ENCODE results near the gene RASSF5. TPM values are rescaled to one million over a fixed set of nuclear protein-coding genes. Genes with fewer than 3 reads are reported as not detected.

RASSF5 gene
- total and polyA plus RNA-seq, 9 of the 15 experiments (the other 6 are each of a cell fraction or from before 2014, with no cell fraction given), result 6.1 to 41.0 (median 25.2) TPM

DNA sequence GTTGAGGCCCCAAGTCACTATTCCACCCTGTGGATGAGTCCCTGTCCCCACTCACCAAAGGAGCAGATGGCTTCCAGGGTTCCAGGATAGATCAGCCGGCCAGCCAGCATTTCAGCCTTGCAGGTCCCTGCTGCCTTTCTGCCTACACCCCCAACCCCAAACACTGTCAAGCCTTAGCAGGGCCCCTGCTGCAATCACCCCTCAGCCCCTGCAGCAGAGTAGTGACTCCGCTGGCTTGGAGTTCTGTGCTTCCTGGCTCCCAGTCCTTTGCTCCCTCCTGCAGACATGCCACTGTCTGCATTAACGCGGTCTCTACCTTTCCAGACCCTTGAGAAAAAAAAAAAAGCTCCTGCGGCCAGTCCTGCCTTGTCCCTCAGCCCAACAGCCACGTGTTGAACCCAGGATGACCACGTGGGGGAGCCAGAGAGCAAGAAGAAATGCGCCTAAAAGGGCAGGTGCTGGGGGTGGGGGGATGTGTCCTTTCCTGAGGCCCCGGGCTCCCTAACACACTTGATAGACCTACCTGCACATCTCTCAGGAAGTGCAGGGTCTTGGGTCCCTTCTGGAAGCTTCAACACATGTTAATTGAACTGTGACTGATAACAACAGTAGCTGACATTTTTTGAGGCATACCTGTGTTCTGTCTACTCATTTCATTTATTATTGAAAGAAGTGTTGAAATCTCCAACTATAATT, 37.4 kb downstream of the RASSF5 start (continued):
- TF ChIP-seq ZSCAN32 (CRISPR knock-in tag; IDR thresholded peaks at IDR 0.05), result 0 out of 2 replicates have a peak, but pooled peaks have one; percentile 24
- peak; percentile 92 for TF ChIP-seq SMC3 (conservative IDR thresholded peaks at IDR 0.05; ENCODE audit: insufficient read depth, low read depth, low read length)
- TF ChIP-seq MCM2 (IDR thresholded peaks at IDR 0.05; ENCODE audit: low read depth), result no peak
- TF ChIP-seq, protein P1, sequence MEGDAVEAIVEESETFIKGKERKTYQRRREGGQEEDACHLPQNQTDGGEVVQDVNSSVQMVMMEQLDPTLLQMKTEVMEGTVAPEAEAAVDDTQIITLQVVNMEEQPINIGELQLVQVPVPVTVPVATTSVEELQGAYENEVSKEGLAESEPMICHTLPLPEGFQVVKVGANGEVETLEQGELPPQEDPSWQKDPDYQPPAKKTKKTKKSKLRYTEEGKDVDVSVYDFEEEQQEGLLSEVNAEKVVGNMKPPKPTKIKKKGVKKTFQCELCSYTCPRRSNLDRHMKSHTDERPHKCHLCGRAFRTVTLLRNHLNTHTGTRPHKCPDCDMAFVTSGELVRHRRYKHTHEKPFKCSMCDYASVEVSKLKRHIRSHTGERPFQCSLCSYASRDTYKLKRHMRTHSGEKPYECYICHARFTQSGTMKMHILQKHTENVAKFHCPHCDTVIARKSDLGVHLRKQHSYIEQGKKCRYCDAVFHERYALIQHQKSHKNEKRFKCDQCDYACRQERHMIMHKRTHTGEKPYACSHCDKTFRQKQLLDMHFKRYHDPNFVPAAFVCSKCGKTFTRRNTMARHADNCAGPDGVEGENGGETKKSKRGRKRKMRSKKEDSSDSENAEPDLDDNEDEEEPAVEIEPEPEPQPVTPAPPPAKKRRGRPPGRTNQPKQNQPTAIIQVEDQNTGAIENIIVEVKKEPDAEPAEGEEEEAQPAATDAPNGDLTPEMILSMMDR (IDR thresholded peaks at IDR 0.05 in 2 of 3, conservative IDR thresholded peaks at IDR 0.05 in 1 of 3; ENCODE audit: insufficient read depth in 2 of 3, low read depth in 1 of 3, low read length in 3 of 3), result peak; percentile 95 to 98 (median 96)
- peak; percentile 95 for TF ChIP-seq KAT7 (CRISPR knock-in tag; IDR thresholded peaks at IDR 0.05; ENCODE audit: borderline replicate concordance)
- no peak for TF ChIP-seq KDM1A (IDR thresholded peaks at IDR 0.05)
- no peak for TF ChIP-seq JUNB (CRISPR knock-in tag; conservative IDR thresholded peaks at IDR 0.05)
- no peak for TF ChIP-seq TGIF2 (CRISPR knock-in tag; IDR thresholded peaks at IDR 0.05)
- no peak for TF ChIP-seq GTF2E2 (tag; IDR thresholded peaks at IDR 0.05)
- TF ChIP-seq RBM14 (IDR thresholded peaks at IDR 0.05; ENCODE audit: borderline replicate concordance, insufficient read depth, low read depth, low read length), result no peak
- no peak for TF ChIP-seq GTF2A2 (tag; IDR thresholded peaks at IDR 0.05)
- TF ChIP-seq HMBOX1 (IDR thresholded peaks at IDR 0.05), result no peak
- no peak for TF ChIP-seq PCBP1 (IDR thresholded peaks at IDR 0.05; ENCODE audit: low read depth, low read length, poor library complexity, severe bottlenecking)
- TF ChIP-seq ZNF224 (CRISPR knock-in tag; IDR thresholded peaks at IDR 0.05), result no peak
- TF ChIP-seq FOSL1 (tag; conservative IDR thresholded peaks at IDR 0.05), result no peak
- no peak for TF ChIP-seq CBFA2T3 (IDR thresholded peaks at IDR 0.05)
- no peak for TF ChIP-seq MAFF (IDR thresholded peaks at IDR 0.05; ENCODE audit: low read length)

Data from K562 (cell line).